Endothelial cell of umbilical vein (primary cell): ENCODE results near the gene C1QC. TPM values are rescaled to one million over a fixed set of nuclear protein-coding genes. Genes with fewer than 3 reads are reported as not detected.

Experiments used
- BruUV-seq: library from RNA; stranded (reverse); fragments of 400-500 nt; replicated peaks from 2 replicates; lab custom pipeline; 2021; lab: Mats Ljungman, UMichigan
- CTCF ChIA-PET: fragments of 300-600, 350-600 bp; sonication (Branson Sonifier 250); formaldehyde crosslinking; loops from one replicate; lab custom pipeline; 2021; ENCODE audit warnings: antibody characterized with exemption, inconsistent platforms; lab: Charles Lee
- POLR2A ChIA-PET: fragments of 300-600, 350-600 bp; sonication (Branson Sonifier 250); formaldehyde crosslinking; loops from one replicate; lab custom pipeline; 2021; ENCODE audit warnings: antibody characterized with exemption, inconsistent platforms; lab: Charles Lee
- DNase-seq: peaks from one replicate; pipeline ENCODE4 v3.0.0-alpha.2; 2011; ENCODE audit warnings: low read depth, low spot score
- FAIRE-seq: peaks from 2 replicates; lab custom pipeline; 2011; peaks lifted over from hg19 to GRCh38; lab: Jason Lieb, UNC
- H2AFZ ChIP-seq: 2 replicates; pipeline ENCODE4 v1.6.0; 2012; ENCODE audit warnings: low read depth, low read length, control low read depth, inconsistent platforms
- H3K27ac ChIP-seq: 2 replicates; pipeline ENCODE4 v1.5.1; 2011; ENCODE audit warnings: low read depth, mild to moderate bottlenecking, control low read depth, low read length, moderate library complexity; ENCODE audit not compliant: insufficient read depth
- H3K27me3 ChIP-seq, 2 experiments: 2 replicates each; pipeline versions ENCODE4 v1.6.0 to v1.6.1; 2011; ENCODE audit warnings: low read length in 2 of 2, mixed read lengths in 1 of 2; ENCODE audit not compliant: control insufficient read depth in 2 of 2, insufficient read depth in 2 of 2
- H3K36me3 ChIP-seq, 2 experiments: 2 replicates in 1 of 2; 3 replicates in 1 of 2; pipeline ENCODE4 v1.5.1; 2011; ENCODE audit warnings: low read length in 2 of 2, mild to moderate bottlenecking in 1 of 2, moderate library complexity in 1 of 2; ENCODE audit not compliant: control insufficient read depth in 2 of 2, insufficient read depth in 2 of 2; ENCODE audit errors: extremely low read depth in 1 of 2
- H3K4me1 ChIP-seq: 3 replicates; pipeline ENCODE4 v1.5.1; 2011; ENCODE audit warnings: mild to moderate bottlenecking, low read length; ENCODE audit not compliant: control insufficient read depth, insufficient read depth; ENCODE audit errors: extremely low read depth
- H3K4me2 ChIP-seq: 2 replicates; pipeline ENCODE4 v1.6.1; 2011; ENCODE audit warnings: low read length, control low read depth, mixed read lengths; ENCODE audit not compliant: insufficient read depth
- H3K4me3 ChIP-seq, 3 experiments: fragments of 200-600 bp in 1 of 3; sonication (generic), shearing (Covaris generic) in 1 of 3; replicated peaks in 1 of 3; 2 replicates each; pipeline ENCODE4 v1.5.1; 2011 to 2016; ENCODE audit warnings: control low read depth in 3 of 3, low read length in 3 of 3, mild to moderate bottlenecking in 2 of 3, inconsistent platforms in 1 of 3, low read depth in 1 of 3, moderate library complexity in 1 of 3; ENCODE audit not compliant: insufficient read depth in 1 of 3
- H3K79me2 ChIP-seq: 2 replicates; pipeline ENCODE4 v1.6.0; 2012; ENCODE audit warnings: low read length, inconsistent platforms; ENCODE audit not compliant: control insufficient read depth, insufficient read depth
- H3K9ac ChIP-seq: replicated peaks from 2 replicates; pipeline ENCODE3; 2011; ENCODE audit warnings: low read length, control low read depth; ENCODE audit not compliant: insufficient read depth; ENCODE audit errors: extremely low read depth
- H3K9me1 ChIP-seq: replicated peaks from 3 replicates; pipeline ENCODE4 v1.6.0; 2011; ENCODE audit warnings: mild to moderate bottlenecking, low read length; ENCODE audit not compliant: control insufficient read depth, insufficient read depth; ENCODE audit errors: extremely low read depth
- H3K9me3 ChIP-seq: replicated peaks from 2 replicates; pipeline ENCODE4 v1.5.1; 2012; ENCODE audit warnings: low read length, inconsistent platforms; ENCODE audit not compliant: control insufficient read depth, insufficient read depth
- H4K20me1 ChIP-seq: replicated peaks from 2 replicates; pipeline ENCODE3; 2011; ENCODE audit warnings: mild to moderate bottlenecking, low read length; ENCODE audit not compliant: control insufficient read depth, insufficient read depth; ENCODE audit errors: extremely low read depth
- CTCF ChIP-seq, 2 donors: IDR thresholded peaks; 1 replicate in 1 of 2; 2 replicates in 1 of 2; pipeline ENCODE4 v1.5.1; 2011; ENCODE audit warnings: low read length in 2 of 2, mild to moderate bottlenecking in 2 of 2, moderate library complexity in 2 of 2, control low read depth in 1 of 2, inconsistent platforms in 1 of 2, low read depth in 1 of 2; ENCODE audit not compliant: insufficient read depth in 1 of 2; ENCODE audit errors: extremely low read depth in 1 of 2
- EZH2 ChIP-seq: IDR thresholded peaks from 2 replicates; pipeline ENCODE4 v1.6.1; 2012; ENCODE audit warnings: borderline replicate concordance, low read depth, mild to moderate bottlenecking, moderate library complexity, low read length, inconsistent platforms; ENCODE audit not compliant: severe bottlenecking
- FOS ChIP-seq: IDR thresholded peaks from 2 replicates; pipeline ENCODE4 v1.6.1; 2011; ENCODE audit warnings: mild to moderate bottlenecking, low read length, moderate library complexity, borderline replicate concordance; ENCODE audit not compliant: insufficient read depth
- GATA2 ChIP-seq: IDR thresholded peaks from 2 replicates; pipeline ENCODE4 v1.7.0; 2011; ENCODE audit warnings: low read depth, mild to moderate bottlenecking, moderate library complexity, mixed read lengths, low read length; ENCODE audit not compliant: insufficient read length, insufficient read depth
- JUN ChIP-seq: IDR thresholded peaks from 2 replicates; pipeline ENCODE4 v1.6.1; 2011; ENCODE audit warnings: borderline replicate concordance, low read depth; ENCODE audit not compliant: insufficient read length, insufficient read depth
- MAX ChIP-seq: IDR thresholded peaks from 2 replicates; pipeline ENCODE4 v1.6.1; 2011; ENCODE audit not compliant: insufficient read depth, insufficient read length
- MYC ChIP-seq: IDR thresholded peaks from one replicate; pipeline ENCODE4 v1.6.1; 2011; ENCODE audit warnings: mild to moderate bottlenecking, low read depth, low read length
- POLR2A ChIP-seq: IDR thresholded peaks from 2 replicates; pipeline ENCODE4 v1.6.1; 2012; ENCODE audit warnings: low read depth, mild to moderate bottlenecking, control low read depth, low read length
- POLR2AphosphoS5 ChIP-seq: IDR thresholded peaks from 2 replicates; pipeline ENCODE4 v1.6.1; 2012; ENCODE audit warnings: low read depth, mild to moderate bottlenecking, control low read depth, low read length, moderate library complexity; ENCODE audit not compliant: insufficient read depth
- dilution Hi-C: fragments of 300-500 bp; cut with MboI; formaldehyde crosslinking; loops from one replicate; pipeline ENCODE4 v1.15.0; 2019; ENCODE audit warnings: low sequenced_read_pairs; ENCODE audit not compliant: extremely low pct_ligation_motif_present
- intact Hi-C: fragments of 100-400 bp; cut with micrococcal nuclease; formaldehyde crosslinking; loops from one replicate; pipeline ENCODE4 v1.10.0; 2022
- polyA plus RNA-seq, 4 experiments: library from polyadenylated mRNA; depleted of rRNA in 3 of 4; stranded (reverse) in 3 of 4; unstranded in 1 of 4; fragments of >200 nt; gene quantifications; 2 replicates each; pipeline versions ENCODE4 v1.2.1 to v1.2.3, GENCODE V29; 2011 to 2012; ENCODE audit warnings: missing spikeins in 1 of 4
- total RNA-seq: library from RNA; stranded (reverse); gene quantifications from 2 replicates; pipeline ENCODE4 v1.2.3, GENCODE V29; 2021

Gene C1QC
- total and polyA plus RNA-seq, 2 donors (not counting 3 experiments of a cell fraction or from before 2014, with no cell fraction given), result not detected

GRCh38 chr1:22685591-22686059 lies 42.2 kb downstream of the C1QC start:
- Histone ChIP-seq H3K4me3 (no peak overlapping the region), H3K36me3 (no peaks in the 10 kb centered on the region), H3K4me1 (peaks cover 6% of the 10 kb centered on the region), H4K20me1 (no peaks in the 10 kb centered on the region), H2AFZ (no peak overlapping the region), H3K79me2 (no peaks in the 10 kb centered on the region), H3K4me2 (no peak overlapping the region), H3K9ac (no peak overlapping the region), H3K27me3 (peaks cover 3 to 4% of the 10 kb centered on the region in 2 experiments), H3K27ac (no peak overlapping the region), H3K9me1 (no peaks in the 10 kb centered on the region), H3K9me3 (no peaks in the 10 kb centered on the region)
- TF ChIP-seq POLR2AphosphoS5 (no peak), JUN (no peak), MYC (no peak), POLR2A (no peak), GATA2 (no peak), MAX (no peak), CTCF (IDR thresholded peaks at IDR 0.05; ENCODE audit: extremely low read depth in 1 of 2, insufficient read depth in 1 of 2, low read depth in 1 of 2, low read length in 2 of 2) (no peak), EZH2 (no peak), FOS (no peak)
- no peak for DNase-seq
- no peak for FAIRE-seq
- ChIA-PET POLR2A (no interaction called here), CTCF (interaction anchor here (0.6 kb wide), 1 partner anchor 19 kb away, joined by 3 read pairs; no protein-coding TSS in a partner anchor)
- intact Hi-C loops (no loop called here), dilution Hi-C loops (no loop called here)
- BruUV-seq, result no TSS peak
